Activated CD4-positive, alpha-beta T cell treated with anti-CD3 and anti-CD28 coated beads, Interleukin-2, amount 10 ng/mL, durations not matched to agents 24 days and 14 days (primary cell): ENCODE measurements around the gene FLVCR1. TPM values are rescaled to one million over a fixed set of nuclear protein-coding genes. Genes with fewer than 3 reads are reported as not detected.

Experiments used
- DNase-seq: peaks from one replicate; pipeline ENCODE4 v3.0.0; 2022
- H3K27ac Mint-ChIP-seq: one replicate; pipeline ENCODE4 v1.8.0; 2022; ENCODE audit warnings: mild to moderate bottlenecking, mixed read lengths
- H3K27me3 Mint-ChIP-seq: one replicate; pipeline ENCODE4 v1.8.0; 2022; ENCODE audit warnings: mixed read lengths
- H3K36me3 Mint-ChIP-seq: one replicate; pipeline ENCODE4 v1.8.0; 2022; ENCODE audit warnings: low read depth, mild to moderate bottlenecking, mixed read lengths
- H3K4me1 Mint-ChIP-seq: one replicate; pipeline ENCODE4 v1.8.0; 2021; ENCODE audit warnings: mixed read lengths
- H3K4me3 Mint-ChIP-seq: one replicate; pipeline ENCODE4 v1.8.0; 2022; ENCODE audit warnings: mild to moderate bottlenecking, moderate library complexity, mixed read lengths
- H3K9me3 Mint-ChIP-seq: one replicate; pipeline ENCODE4 v1.8.0; 2021; ENCODE audit warnings: mixed read lengths
- intact Hi-C: fragments of 100-400 bp; cut with micrococcal nuclease; formaldehyde crosslinking; loops from one replicate; pipeline ENCODE4 v1.15.1; 2023
- total RNA-seq: library from RNA; stranded (reverse); gene quantifications from 2 replicates; pipeline ENCODE4 v1.2.3, GENCODE V29; 2022

The FLVCR1 gene
- total RNA-seq, 1 donor from 2014 or later, result 21.8 TPM

DNA sequence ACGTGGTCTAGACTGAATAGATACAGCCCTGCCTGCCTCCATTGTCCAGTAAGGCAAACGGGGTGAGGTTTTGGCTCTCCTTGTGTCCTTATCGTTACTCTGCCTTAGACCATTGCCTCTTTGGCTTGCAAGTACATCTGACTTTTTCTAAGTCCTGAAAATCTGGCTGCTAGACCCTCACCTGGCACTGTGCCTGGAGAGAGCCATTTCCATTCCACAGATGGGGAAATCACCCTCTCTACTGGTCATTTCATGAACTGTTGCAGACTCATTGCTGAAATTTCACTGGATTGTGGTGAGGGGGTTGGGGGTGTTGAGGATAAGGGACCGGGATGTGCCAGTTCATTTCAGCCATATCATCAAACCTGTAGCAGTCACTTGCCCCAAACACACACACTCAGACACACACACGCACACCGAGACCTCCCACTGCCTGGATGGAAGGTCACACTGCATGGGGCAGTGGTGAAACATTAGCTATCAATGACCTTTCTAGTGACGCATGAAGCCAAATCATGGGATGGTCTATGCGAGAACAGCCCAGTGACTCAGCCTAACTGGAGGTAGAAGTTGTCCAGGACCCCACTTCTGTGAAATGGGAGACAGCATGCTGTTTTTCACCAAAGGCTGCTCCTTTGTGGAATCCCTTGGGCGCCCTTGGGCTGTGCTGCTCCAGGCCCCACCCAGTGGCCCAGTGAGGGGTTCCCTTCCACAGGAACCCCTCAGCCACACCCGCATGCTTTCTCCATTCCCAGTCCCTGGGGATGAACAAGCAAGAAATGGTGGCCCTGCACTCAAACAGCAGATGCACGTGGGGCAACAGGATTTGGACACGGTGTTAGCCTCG lies 57.4 kb downstream of the FLVCR1 start:
- intact Hi-C loops, result no loop called here
- Mint-ChIP-seq H3K27me3 (peaks cover 13% of the 10 kb centered on the region), H3K4me3 (no peak overlapping the region), H3K4me1 (peaks cover 3% of the 10 kb centered on the region), H3K36me3 (no peaks in the 10 kb centered on the region), H3K9me3 (no peaks in the 10 kb centered on the region), H3K27ac (no peak overlapping the region)
- DNase-seq, result no peak

GRCh38 chr1:212916481-212917133 lies 58.5 kb downstream of the FLVCR1 start:
- intact Hi-C loops, result no loop called here
- no peaks in the 10 kb centered on the region for H3K36me3 Mint-ChIP-seq
- H3K27ac Mint-ChIP-seq, result no peak overlapping the region

GRCh38 chr1:212917134-212917485 lies 59.0 kb downstream of the FLVCR1 start:
- Mint-ChIP-seq H3K27me3 (peaks cover 13% of the 10 kb centered on the region), H3K27ac (no peak overlapping the region), H3K4me1 (peaks cover 3% of the 10 kb centered on the region), H3K4me3 (no peak overlapping the region), H3K36me3 (no peaks in the 10 kb centered on the region), H3K9me3 (no peaks in the 10 kb centered on the region)
- no peak for DNase-seq
- intact Hi-C loops, result no loop called here

More at GRCh38 chr1:212916481-212917133, 58.5 kb downstream of the FLVCR1 start:
- no peak overlapping the region for H3K4me3 Mint-ChIP-seq
- DNase-seq, result no peak
- peaks cover 13% of the 10 kb centered on the region for H3K27me3 Mint-ChIP-seq
- peaks cover 3% of the 10 kb centered on the region for H3K4me1 Mint-ChIP-seq
- H3K9me3 Mint-ChIP-seq, result no peaks in the 10 kb centered on the region

DNA sequence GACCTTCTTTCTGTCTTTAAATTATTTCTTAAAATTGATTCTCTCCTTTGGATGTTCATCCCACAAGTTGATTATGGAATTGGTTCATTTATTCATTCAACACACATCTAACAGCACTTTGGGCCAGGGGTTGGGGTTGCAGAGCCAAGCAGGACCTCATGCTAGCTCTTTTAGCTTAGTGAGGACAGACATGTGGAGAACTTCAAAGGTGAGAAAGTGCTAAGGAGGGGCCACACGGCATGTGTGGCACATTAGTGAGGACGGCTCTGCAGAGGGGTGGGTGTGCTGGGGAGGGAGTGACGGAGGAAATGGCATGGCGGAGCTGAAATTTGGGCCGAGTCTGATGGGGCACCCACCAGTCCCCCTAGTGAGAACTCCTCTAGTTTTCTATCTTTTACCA lies 59.8 kb downstream of the FLVCR1 start:
- no peak for DNase-seq
- no peaks in the 10 kb centered on the region for H3K36me3 Mint-ChIP-seq
- no peaks in the 10 kb centered on the region for H3K9me3 Mint-ChIP-seq
- no peak overlapping the region for H3K4me3 Mint-ChIP-seq
- no peak overlapping the region for H3K27ac Mint-ChIP-seq
- peaks cover 3% of the 10 kb centered on the region for H3K4me1 Mint-ChIP-seq
- intact Hi-C loops, result no loop called here
- peaks cover 14% of the 10 kb centered on the region for H3K27me3 Mint-ChIP-seq

- no peak overlapping the region for H3K4me3 Mint-ChIP-seq
- intact Hi-C loops, result no loop called here
- peaks cover 14% of the 10 kb centered on the region for H3K27me3 Mint-ChIP-seq
- H3K36me3 Mint-ChIP-seq, result no peaks in the 10 kb centered on the region
- peaks cover 3% of the 10 kb centered on the region for H3K4me1 Mint-ChIP-seq
- DNase-seq, result no peak
- H3K27ac Mint-ChIP-seq, result no peak overlapping the region
- no peaks in the 10 kb centered on the region for H3K9me3 Mint-ChIP-seq
Measured at GRCh38 chr1:212918824-212919223, 60.7 kb downstream of the FLVCR1 start.

DNA sequence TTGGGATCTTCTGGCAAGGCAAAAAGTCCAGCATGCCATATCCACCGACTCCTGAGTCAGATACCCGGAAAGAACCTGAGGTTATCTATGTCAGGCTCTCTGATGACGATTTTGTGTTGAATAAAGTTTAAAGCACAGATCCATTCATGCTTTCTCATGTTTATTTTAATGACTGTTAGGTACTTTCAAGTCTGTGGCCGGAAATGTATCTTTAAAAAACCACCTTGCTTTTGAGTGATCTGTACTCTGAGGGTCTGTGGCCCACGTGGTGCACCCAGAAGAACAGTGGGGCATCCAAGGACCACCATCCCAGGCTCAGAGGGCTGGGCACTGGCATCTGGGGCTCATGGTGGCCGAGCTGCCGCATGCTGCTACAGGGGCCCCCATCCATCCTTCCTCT lies 62.2 kb downstream of the FLVCR1 start:
- H3K4me3 Mint-ChIP-seq, result no peak overlapping the region
- intact Hi-C loops, result no loop called here
- no peak for DNase-seq
- H3K36me3 Mint-ChIP-seq, result no peaks in the 10 kb centered on the region
- H3K27me3 Mint-ChIP-seq, result peaks cover 14% of the 10 kb centered on the region
- H3K9me3 Mint-ChIP-seq, result no peaks in the 10 kb centered on the region
- H3K4me1 Mint-ChIP-seq, result peaks cover 3% of the 10 kb centered on the region
- no peak overlapping the region for H3K27ac Mint-ChIP-seq

DNA sequence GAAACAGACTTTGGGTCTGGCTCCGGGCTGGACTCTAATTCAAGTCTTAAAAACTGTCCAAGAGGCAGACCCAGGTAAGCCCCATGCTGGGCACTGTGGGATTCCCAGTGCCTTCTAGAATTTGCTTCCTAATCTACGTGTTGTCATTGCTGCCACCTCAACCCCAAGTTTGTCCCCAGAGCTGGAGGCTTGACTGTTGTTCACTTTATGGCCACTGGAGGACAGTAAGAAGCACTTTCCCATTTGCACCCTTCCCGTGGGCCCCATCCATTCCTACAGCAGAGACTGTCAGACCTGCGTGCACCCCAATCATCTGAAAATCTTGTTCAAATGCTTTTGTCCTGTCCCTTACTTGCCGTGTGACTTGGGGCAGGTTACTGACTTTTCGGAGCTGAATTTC lies 62.8 kb downstream of the FLVCR1 start:
- H3K27me3 Mint-ChIP-seq, result peaks cover 11% of the 10 kb centered on the region
- no peaks in the 10 kb centered on the region for H3K36me3 Mint-ChIP-seq
- H3K9me3 Mint-ChIP-seq, result no peaks in the 10 kb centered on the region
- H3K4me3 Mint-ChIP-seq, result no peak overlapping the region
- intact Hi-C loops, result no loop called here
- no peak overlapping the region for H3K27ac Mint-ChIP-seq
- H3K4me1 Mint-ChIP-seq, result peaks cover 3% of the 10 kb centered on the region
- no peak for DNase-seq

GRCh38 chr1:212922016-212922415 lies 63.9 kb downstream of the FLVCR1 start:
- Mint-ChIP-seq H3K27me3 (peaks cover 9% of the 10 kb centered on the region), H3K27ac (no peak overlapping the region), H3K4me3 (no peak overlapping the region), H3K36me3 (no peaks in the 10 kb centered on the region), H3K9me3 (no peaks in the 10 kb centered on the region), H3K4me1 (no peaks in the 10 kb centered on the region)
- DNase-seq, result no peak
- intact Hi-C loops, result no loop called here

- Mint-ChIP-seq H3K27ac (no peak overlapping the region), H3K9me3 (no peaks in the 10 kb centered on the region), H3K4me3 (no peak overlapping the region), H3K36me3 (no peaks in the 10 kb centered on the region), H3K4me1 (peaks cover 1% of the 10 kb centered on the region), H3K27me3 (peaks cover 5% of the 10 kb centered on the region)
- intact Hi-C loops, result no loop called here
- no peak for DNase-seq
Measured at GRCh38 chr1:212926372-212926771, 68.3 kb downstream of the FLVCR1 start.

- no peaks in the 10 kb centered on the region for H3K36me3 Mint-ChIP-seq
- DNase-seq, result no peak
- peaks cover 1% of the 10 kb centered on the region for H3K4me1 Mint-ChIP-seq
- no peak overlapping the region for H3K4me3 Mint-ChIP-seq
- peaks cover 6% of the 10 kb centered on the region for H3K27me3 Mint-ChIP-seq
- no peak overlapping the region for H3K27ac Mint-ChIP-seq
- intact Hi-C loops, result no loop called here
- H3K9me3 Mint-ChIP-seq, result no peaks in the 10 kb centered on the region
Measured at GRCh38 chr1:212928323-212929291, 70.5 kb downstream of the FLVCR1 start.

- Mint-ChIP-seq H3K4me3 (no peak overlapping the region), H3K36me3 (no peaks in the 10 kb centered on the region), H3K27me3 (peaks cover 5% of the 10 kb centered on the region), H3K4me1 (peaks cover 1% of the 10 kb centered on the region), H3K27ac (no peak overlapping the region), H3K9me3 (no peaks in the 10 kb centered on the region)
- intact Hi-C loops, result no loop called here
- no peak for DNase-seq
Measured at GRCh38 chr1:212930986-212931678, 73.1 kb downstream of the FLVCR1 start.

DNA sequence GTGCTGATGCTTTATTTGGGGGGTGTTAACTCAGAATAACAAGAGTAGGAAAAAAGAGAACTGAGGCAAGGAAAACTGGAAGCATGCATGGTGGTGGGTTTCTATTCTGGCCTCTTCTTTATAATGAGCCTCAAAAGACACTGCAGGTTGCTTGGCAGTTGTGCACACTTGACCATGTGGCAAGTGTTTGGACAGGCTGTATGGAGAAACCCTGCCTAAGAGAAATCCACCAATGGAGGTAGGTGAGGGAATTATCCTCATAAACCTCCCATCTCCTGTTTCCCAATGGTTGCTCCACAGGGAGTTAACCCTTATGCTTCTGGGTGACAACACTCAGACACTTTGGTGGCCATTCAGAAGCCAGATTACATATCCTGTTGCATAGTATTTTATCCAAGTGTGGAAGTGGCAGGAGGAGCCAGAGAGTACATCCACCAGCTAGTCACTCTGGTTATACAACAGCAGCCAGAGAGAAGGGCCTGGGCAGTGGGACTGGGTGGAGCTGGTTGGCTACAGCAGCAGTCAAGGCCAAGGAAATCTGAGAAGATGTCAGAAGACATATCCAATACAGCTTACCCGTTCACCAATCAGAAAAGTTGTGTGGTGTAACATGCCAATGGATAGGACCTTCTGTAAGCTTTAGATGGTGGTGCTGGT lies 75.9 kb downstream of the FLVCR1 start:
- peaks cover 7% of the 10 kb centered on the region for H3K27me3 Mint-ChIP-seq
- no peak overlapping the region for H3K4me3 Mint-ChIP-seq
- no peak overlapping the region for H3K27ac Mint-ChIP-seq
- intact Hi-C loops, result no loop called here
- DNase-seq, result no peak
- H3K9me3 Mint-ChIP-seq, result no peaks in the 10 kb centered on the region
- H3K4me1 Mint-ChIP-seq, result peaks cover 4% of the 10 kb centered on the region
- no peaks in the 10 kb centered on the region for H3K36me3 Mint-ChIP-seq

DNA sequence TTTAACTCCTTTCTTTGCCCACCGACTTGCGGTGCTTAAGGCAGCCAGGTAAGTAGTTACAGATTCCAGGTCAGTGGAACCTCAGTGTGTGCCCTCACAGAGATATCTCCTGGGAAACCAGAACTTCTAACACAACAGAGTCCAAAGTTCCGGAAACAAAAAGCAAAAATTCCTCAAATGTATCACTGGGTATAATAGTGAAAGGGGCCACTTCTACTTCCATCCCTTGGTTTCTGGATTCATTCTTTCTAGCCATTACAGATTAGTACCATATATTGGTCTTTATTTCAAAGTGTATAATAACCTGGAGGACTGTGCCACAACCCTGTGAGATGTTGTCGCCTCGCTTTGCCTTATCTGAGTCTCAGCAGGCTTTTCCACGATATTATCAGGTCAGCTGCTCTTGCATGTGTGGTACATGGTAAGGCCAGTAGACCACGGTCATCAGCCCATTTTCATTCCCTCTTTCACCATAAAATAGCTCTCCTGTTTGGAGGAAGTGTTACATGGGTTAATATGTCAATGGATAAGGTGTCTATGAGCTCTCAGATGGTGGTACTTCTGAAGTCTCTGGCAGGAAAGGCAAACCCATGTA lies 77.4 kb downstream of the FLVCR1 start:
- H3K36me3 Mint-ChIP-seq, result no peaks in the 10 kb centered on the region
- no peak overlapping the region for H3K27ac Mint-ChIP-seq
- H3K4me1 Mint-ChIP-seq, result peaks cover 4% of the 10 kb centered on the region
- intact Hi-C loops, result no loop called here
- peaks cover 11% of the 10 kb centered on the region for H3K27me3 Mint-ChIP-seq
- no peak overlapping the region for H3K4me3 Mint-ChIP-seq
- DNase-seq, result no peak
- no peaks in the 10 kb centered on the region for H3K9me3 Mint-ChIP-seq
